Large intestine (tissue), 3 donors: ENCODE results near the gene MLN. TPM values are rescaled to one million over a fixed set of nuclear protein-coding genes. Genes with fewer than 3 reads are reported as not detected.

ENCODE experiments used
- DNase-seq, 2 donors: peaks; one replicate each; pipeline versions ENCODE4 v3.0.0 to v3.0.0-alpha.2; 2013
- H3K27ac ChIP-seq: one replicate; pipeline ENCODE4 v1.5.1; 2013; ENCODE audit warnings: low read length
- H3K27me3 ChIP-seq: 2 replicates; pipeline ENCODE4 v1.6.1; 2013; ENCODE audit warnings: low read length; ENCODE audit not compliant: control insufficient read depth, insufficient read depth
- H3K36me3 ChIP-seq: 2 replicates; pipeline ENCODE4 v1.6.1; 2013; ENCODE audit warnings: low read length; ENCODE audit not compliant: control insufficient read depth, insufficient read depth
- H3K4me1 ChIP-seq: one replicate; pipeline ENCODE4 v1.6.1; 2013; ENCODE audit warnings: low read length; ENCODE audit not compliant: control insufficient read depth, insufficient read depth
- H3K4me3 ChIP-seq: one replicate; pipeline ENCODE4 v1.5.1; 2013; ENCODE audit warnings: low read length
- H3K9me3 ChIP-seq: one replicate; pipeline ENCODE4 v1.6.1; 2013; ENCODE audit warnings: mild to moderate bottlenecking, low read depth, low read length, moderate library complexity; ENCODE audit not compliant: control insufficient read depth
- WGBS: methylation state at CpG from one replicate; pipeline ENCODE4 v1.1.5; 2013; ENCODE audit warnings: low lambda C conversion rate; ENCODE audit not compliant: insufficient coverage; 5-methylcytosine and 5-hydroxymethylcytosine counted together
- polyA plus RNA-seq: library from polyadenylated mRNA; unstranded; fragments of 120-200 nt; gene quantifications from one replicate; pipeline ENCODE4 v1.2.1, GENCODE V29; 2013

Gene MLN
- polyA plus RNA-seq, 1 donor = 154 TPM

GRCh38 chr6:33800248-33800969, 3.4 kb downstream of the MLN start:
- Histone ChIP-seq H3K27me3 (no peaks in the 10 kb centered on the region), H3K9me3 (no peaks in the 10 kb centered on the region), H3K4me1 (peaks cover 5% of the 10 kb centered on the region), H3K4me3 (no peak overlapping the region), H3K36me3 (no peaks in the 10 kb centered on the region), H3K27ac (no peak overlapping the region)
- DNase-seq = no peak
- no CpG with 5 or more reads among the region's 13 CpGs for WGBS

- H3K9me3 ChIP-seq = no peaks in the 10 kb centered on the region
- H3K27me3 ChIP-seq = no peaks in the 10 kb centered on the region
- no peak for DNase-seq
- H3K4me1 ChIP-seq = peaks cover 12% of the 10 kb centered on the region
- no CpG with 5 or more reads among the region's 4 CpGs for WGBS
- H3K36me3 ChIP-seq = no peaks in the 10 kb centered on the region
- no peak overlapping the region for H3K27ac ChIP-seq
- no peak overlapping the region for H3K4me3 ChIP-seq
These were observed 4.2 kb downstream of the MLN start for GRCh38 chr6:33799454-33800113.

GRCh38 chr6:33798343-33798848, 5.4 kb downstream of the MLN start:
- H3K4me3 ChIP-seq = no peak overlapping the region
- no peaks in the 10 kb centered on the region for H3K9me3 ChIP-seq
- no peak overlapping the region for H3K27ac ChIP-seq
- WGBS = 40% methylated on average over 1 of the region's 13 CpGs
- peaks cover 14% of the 10 kb centered on the region for H3K4me1 ChIP-seq
- H3K27me3 ChIP-seq = no peaks in the 10 kb centered on the region
- DNase-seq = no peak
- no peaks in the 10 kb centered on the region for H3K36me3 ChIP-seq

- H3K27me3 ChIP-seq = no peaks in the 10 kb centered on the region
These were observed 6.0 kb downstream of the MLN start for GRCh38 chr6:33797626-33798342.

GRCh38 chr6:33794910-33795623, 8.7 kb downstream of the MLN start:
- H3K36me3 ChIP-seq = no peaks in the 10 kb centered on the region
- H3K4me3 ChIP-seq = no peak overlapping the region
- DNase-seq = peak; percentile 53 to 74
- peaks cover 14% of the 10 kb centered on the region for H3K4me1 ChIP-seq
- no peak overlapping the region for H3K27ac ChIP-seq
- H3K9me3 ChIP-seq = no peaks in the 10 kb centered on the region
- no peaks in the 10 kb centered on the region for H3K27me3 ChIP-seq
- WGBS = no CpG with 5 or more reads among the region's 14 CpGs

More at GRCh38 chr6:33797626-33798342, 6.0 kb downstream of the MLN start:
- Histone ChIP-seq H3K4me3 (no peak overlapping the region), H3K36me3 (no peaks in the 10 kb centered on the region), H3K4me1 (peaks cover 14% of the 10 kb centered on the region), H3K9me3 (no peaks in the 10 kb centered on the region), H3K27ac (no peak overlapping the region)
- no peak for DNase-seq
- WGBS = 88% methylated on average over 8 of the region's 10 CpGs

- WGBS = 92% methylated on average over 2 of the region's 10 CpGs
- DNase-seq = no peak
- H3K4me3 ChIP-seq = no peak overlapping the region
These were observed 10.8 kb downstream of the MLN start for GRCh38 chr6:33792981-33793380.

GRCh38 chr6:33791620-33792019, 12.2 kb downstream of the MLN start:
- Histone ChIP-seq H3K36me3 (no peaks in the 10 kb centered on the region), H3K27me3 (no peaks in the 10 kb centered on the region), H3K4me1 (peaks cover 30% of the 10 kb centered on the region), H3K9me3 (no peaks in the 10 kb centered on the region), H3K4me3 (no peak overlapping the region), H3K27ac (no peak overlapping the region)
- DNase-seq = no peak
- WGBS = no CpG with 5 or more reads among the region's 7 CpGs

More at GRCh38 chr6:33792981-33793380, 10.8 kb downstream of the MLN start:
- no peaks in the 10 kb centered on the region for H3K9me3 ChIP-seq
- peaks cover 18% of the 10 kb centered on the region for H3K4me1 ChIP-seq
- H3K27me3 ChIP-seq = no peaks in the 10 kb centered on the region
- H3K36me3 ChIP-seq = no peaks in the 10 kb centered on the region
- H3K27ac ChIP-seq = no peak overlapping the region

GRCh38 chr6:33790910-33791309, 12.9 kb downstream of the MLN start:
- WGBS = no CpG with 5 or more reads among the region's 5 CpGs
- H3K36me3 ChIP-seq = peaks cover 5% of the 10 kb centered on the region
- no peaks in the 10 kb centered on the region for H3K9me3 ChIP-seq
- H3K27ac ChIP-seq = no peak overlapping the region
- no peak overlapping the region for H3K4me3 ChIP-seq
- H3K4me1 ChIP-seq = peaks cover 34% of the 10 kb centered on the region
- DNase-seq = no peak
- H3K27me3 ChIP-seq = no peaks in the 10 kb centered on the region

GRCh38 chr6:33790379-33790778, 13.4 kb downstream of the MLN start:
- Histone ChIP-seq H3K27me3 (no peaks in the 10 kb centered on the region), H3K4me1 (peaks cover 34% of the 10 kb centered on the region), H3K4me3 (no peak overlapping the region), H3K27ac (no peak overlapping the region), H3K9me3 (no peaks in the 10 kb centered on the region), H3K36me3 (peaks cover 8% of the 10 kb centered on the region)
- no peak for DNase-seq
- no CpG with 5 or more reads among the region's 2 CpGs for WGBS

GRCh38 chr6:33789550-33789895, 14.3 kb downstream of the MLN start:
- no peak for DNase-seq
- no peak overlapping the region for H3K27ac ChIP-seq
- peaks cover 16% of the 10 kb centered on the region for H3K36me3 ChIP-seq
- WGBS = no CpG with 5 or more reads among the region's 11 CpGs
- H3K4me3 ChIP-seq = peak overlapping the region; percentile 13
- no peaks in the 10 kb centered on the region for H3K27me3 ChIP-seq
- H3K4me1 ChIP-seq = peaks cover 26% of the 10 kb centered on the region
- no peaks in the 10 kb centered on the region for H3K9me3 ChIP-seq
